GM21723 (cell line): ENCODE results near the gene C10orf105.

Experiments used
- ATAC-seq: cut with Tn5 transposase; IDR thresholded peaks from one replicate; pipeline ENCODE4 v1.9.1; 2021; ENCODE audit warnings: mild to moderate bottlenecking, moderate library complexity; ENCODE audit not compliant: unreplicated experiment

Gene C10orf105

DNA sequence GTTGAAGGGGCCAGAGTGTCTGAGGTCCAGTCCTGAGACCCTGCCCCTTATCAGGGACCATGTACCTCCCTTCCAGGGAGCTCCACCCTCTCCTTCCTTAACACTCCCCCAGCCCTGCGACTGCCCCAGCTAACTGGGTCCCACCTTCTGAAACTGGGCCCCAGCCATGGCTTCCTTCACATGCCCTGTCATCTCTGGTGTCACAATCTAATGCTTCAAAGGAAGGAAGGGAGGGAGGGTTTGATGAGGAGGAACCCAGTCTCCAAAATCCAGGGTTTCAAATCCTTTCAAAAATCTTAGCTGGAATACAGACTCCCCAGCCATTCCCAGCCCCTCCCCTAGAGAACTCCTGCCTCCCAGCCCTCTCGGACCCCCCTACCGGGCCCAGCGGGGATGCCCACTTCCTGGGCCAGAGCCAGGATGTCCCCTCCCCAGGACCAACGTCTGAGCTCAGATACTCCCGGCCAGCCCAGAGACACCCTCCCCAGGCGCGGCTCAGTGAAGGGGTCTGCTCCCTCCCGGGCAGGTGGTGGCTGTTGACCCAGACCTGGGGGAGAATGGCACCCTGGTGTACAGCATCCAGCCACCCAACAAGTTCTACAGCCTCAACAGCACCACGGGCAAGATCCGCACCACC lies 18.0 kb downstream of the C10orf105 start:
- no peak for ATAC-seq

DNA sequence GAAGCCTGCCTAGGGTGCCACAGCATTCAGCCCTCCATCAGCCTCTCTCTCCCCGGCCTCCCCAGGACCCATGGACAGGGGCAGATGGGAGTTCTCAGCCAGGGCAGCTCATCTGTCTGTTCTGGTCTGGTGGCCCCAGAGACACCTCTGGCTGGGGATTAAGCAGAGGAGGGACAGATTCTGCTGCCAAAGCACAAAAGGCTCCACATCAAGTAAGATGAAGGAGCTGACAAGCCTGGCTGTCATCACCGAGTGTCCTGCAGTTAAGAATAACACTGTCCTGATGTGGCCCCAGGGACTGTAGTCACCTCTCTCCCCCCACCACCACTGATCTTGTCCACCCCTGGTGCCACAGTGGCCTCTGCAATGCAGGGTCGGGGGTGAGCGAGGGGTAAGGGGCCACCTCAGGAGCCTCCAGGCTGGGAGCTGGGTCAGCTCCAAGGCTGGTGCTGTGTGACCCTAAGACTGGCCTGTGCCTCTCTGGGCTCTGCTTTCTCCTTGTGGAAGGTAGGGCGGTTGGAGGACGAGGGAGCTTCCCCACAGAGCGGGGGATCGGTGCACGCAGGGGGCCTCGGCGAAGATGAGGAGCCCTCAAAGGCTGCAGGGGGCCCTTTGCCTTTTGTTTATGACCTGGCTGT lies 18.7 kb downstream of the C10orf105 start:
- no peak for ATAC-seq

DNA sequence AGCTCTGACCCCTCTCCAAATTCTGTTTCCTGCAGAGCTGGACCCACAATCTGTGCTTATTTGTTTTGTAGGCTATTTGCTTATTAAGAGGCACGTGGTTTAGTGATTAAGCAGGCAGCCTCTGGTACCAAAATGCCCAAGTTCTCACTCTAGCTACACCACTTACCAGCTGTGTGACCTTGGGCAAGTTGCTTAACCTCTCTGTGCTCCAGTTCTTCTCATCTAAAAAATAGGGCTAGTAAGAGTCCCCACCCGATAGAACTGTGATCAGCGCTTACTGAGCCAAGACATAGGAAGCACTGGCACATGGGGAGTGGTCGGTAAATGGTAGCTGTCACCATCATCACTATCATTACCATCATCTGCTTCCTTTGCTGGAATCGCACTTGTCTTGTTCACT lies 20.8 kb downstream of the C10orf105 start:
- ATAC-seq, result no peak

DNA sequence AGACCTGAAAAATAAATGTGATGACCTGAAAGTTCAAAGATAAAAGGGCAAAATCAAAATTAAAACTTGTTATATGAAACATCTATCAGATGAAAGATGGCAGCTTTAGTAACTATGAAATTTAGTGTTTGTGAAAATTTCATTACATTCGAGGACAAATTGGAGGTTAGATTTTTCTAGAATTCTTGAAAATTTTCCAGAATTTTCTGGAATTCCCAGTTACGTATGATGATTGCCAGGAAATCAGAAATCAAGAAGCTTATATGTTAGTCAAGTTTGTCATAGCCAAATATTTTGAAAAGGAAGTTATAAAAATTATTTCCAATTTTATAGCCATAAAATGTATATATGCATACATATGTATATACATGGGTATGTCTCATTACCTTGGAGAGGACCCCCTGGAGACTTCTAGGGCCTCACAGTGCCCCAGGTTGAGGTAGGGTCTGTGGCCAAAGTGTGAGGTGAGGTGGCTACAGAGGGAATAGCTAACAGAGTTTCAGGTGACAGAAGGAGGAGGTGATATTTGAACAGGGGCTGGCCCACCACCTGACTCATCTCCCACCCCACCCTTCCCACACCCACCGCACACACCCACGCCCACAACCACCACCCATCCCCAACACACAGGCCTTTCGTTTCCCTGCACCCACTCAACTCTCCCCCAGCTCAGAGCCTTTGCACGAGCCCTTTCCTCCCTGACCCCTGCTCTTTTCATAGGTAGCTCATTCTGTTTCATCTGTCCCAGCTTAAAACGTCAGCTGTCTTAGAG lies 21.5 kb downstream of the C10orf105 start:
- ATAC-seq, result no peak

DNA sequence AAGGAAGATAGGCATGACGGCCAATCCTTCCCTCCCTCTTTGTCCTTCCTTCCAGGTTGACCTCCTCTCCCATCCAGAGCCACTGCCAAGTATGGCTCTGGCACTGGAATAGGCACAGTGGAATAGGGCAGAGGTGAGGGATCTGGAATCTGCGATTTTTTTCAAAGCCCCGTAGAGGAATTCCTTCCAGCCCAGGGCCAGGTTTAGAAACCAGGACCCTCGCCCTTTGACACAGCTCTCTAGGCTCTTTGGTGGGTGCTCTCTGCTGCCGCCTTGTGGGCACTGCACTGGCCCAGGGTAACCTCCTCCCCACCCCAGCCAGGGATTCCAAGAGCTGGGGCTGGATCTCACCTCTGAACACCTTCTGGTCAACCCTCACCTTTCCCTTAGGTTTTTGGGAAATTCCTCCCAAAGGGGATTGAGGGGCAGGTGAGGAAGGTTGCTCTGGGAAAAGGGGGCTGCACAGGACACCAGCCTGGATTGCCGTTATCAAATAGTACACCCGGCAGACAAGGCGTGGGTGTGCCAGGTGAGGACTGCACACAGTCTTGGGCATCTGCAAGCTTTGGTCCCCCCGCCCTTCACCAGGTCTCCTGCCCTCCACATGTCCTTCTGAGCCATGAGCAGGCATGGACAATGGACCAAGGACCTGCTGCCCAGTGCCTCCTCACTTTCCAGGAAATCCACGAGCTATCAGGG lies 22.8 kb downstream of the C10orf105 start:
- no peak for ATAC-seq

DNA sequence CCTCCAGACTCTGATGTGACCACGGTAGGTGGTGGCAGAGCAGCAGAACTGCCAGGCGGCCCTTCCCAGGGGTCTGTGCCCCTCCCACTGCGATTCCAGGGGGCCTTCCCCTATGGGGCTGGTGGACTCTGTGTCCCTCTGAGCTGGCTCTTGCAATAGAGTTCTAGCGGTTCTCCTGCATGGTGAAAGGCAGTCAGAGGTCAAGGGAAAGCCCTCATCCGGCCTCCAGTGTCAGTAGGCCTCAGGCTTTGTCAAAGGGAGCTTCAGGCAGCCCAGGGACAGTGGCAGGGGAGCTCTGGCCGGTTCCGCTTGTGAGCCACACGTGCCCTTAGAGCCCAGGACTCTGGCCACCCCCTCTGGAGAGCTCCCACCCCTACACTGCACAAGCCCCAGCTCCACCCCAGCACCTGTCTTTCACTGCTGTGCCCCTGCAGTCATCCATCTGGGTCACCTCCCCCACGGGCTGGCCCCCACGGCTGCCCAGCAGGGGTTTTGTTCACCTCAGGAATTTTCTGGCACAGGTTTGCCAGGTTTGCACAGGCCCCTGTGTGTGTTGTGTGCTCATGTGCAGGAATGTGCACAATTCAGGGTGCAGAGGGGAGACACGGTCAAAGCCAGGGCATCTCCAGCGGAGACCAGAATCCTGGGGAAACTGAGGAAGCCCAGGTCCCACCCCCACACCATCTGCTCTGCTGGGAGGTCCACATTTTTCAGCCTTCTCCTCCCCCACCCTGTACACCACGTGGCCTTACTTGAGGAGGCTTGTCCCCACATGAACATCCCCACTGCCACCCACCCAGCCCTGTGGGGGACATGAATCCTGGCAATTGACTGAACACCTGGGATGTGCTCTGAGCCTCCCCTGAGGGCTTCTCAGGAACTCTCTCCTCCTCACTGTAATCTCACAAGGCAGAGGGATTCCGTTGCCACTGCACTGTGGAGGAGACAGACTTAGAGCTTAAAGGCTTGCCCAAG lies 23.8 kb downstream of the C10orf105 start:
- ATAC-seq, result no peak

DNA sequence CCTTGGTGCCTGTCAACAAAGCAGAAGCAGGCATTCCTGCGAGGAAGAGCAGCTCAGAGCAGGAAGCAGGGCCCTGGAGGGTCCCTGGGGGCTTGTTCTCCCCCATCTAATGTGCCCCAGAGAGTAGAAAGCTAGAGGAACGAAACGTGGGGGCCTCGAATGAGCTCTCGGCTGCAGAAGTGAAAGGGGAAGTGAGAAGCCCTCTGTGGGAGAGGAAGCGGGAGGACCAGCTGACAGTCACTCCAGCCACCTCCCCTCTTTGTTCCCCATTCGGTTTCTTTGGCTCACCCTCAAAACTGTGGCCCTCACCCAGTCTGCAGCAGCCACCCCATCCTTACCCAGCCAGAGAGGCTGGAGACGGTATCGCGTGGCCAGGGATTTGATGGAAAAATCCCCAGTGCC lies 25.0 kb downstream of the C10orf105 start:
- ATAC-seq, result peak; percentile 89

DNA sequence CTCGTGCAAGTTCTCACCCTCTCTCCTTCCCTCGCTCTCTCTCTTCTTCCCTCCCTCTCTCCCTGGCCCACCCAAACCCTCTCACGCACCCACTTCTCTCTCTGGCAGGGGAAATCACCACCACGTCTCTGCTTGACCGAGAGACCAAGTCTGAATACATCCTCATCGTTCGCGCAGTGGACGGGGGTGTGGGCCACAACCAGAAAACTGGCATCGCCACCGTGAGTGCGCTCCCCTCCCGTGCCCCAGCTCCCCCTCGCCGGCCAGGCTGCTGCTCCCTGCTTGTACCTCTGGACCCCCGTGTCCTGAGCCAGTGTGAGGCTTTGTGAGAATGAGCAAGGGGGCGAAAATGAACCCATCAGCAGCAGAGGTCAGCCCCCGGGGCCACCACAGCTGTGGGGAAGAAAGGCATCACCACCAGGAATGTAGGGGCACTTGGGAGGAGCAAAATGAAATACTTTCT lies 25.5 kb downstream of the C10orf105 start:
- ATAC-seq, result no peak

DNA sequence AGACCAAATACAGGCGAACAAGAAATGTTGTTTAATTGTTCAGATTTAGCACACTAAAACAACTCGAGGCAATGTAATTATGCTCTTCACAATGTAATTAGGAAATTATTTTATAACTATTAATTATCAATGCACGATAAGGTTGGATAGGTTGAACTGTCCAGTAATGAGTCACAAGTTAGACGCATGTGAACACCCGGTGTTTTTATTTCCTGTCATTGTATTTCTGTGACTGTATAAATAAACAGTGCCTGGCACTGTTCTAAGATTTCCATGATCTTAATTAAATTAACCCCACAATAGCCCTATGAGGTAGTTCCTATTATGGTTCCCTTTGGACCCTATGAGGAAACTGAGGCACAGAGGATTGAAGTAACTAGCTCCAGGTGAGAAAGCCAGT lies 26.2 kb downstream of the C10orf105 start:
- no peak for ATAC-seq

DNA sequence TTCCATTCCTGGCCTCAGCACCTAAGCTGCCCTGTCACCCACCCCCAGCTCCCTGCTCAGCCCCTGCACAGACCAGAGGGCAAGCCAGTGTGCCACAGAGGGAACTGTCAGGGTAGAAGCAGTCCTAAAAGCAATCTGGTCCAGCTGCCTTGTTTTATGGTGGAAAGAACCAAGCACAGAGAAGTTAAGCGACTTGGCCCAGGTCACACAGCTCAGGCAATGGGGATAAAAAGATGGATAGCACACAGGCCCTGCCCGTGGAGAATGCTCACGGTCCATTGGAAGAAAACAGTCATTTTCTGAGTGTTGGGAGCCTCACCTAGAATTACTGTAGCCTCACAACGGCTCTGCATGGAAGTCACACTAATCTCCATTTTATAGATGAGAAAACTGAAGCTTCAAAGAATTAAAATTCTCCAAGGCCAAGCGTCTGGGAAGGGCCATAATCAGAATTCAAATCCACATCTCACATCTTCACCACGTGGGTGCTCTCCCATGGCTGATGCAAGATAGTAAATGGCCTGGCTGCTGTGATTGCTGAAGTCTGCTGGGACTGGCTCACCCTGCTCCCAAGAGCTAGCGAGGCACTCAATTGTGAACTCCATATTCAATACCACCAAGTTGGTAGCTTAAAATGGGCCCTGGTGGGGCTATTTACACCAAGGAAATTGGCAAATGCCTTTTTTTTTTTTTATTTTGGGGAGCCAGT lies 26.8 kb downstream of the C10orf105 start:
- ATAC-seq, result no peak

DNA sequence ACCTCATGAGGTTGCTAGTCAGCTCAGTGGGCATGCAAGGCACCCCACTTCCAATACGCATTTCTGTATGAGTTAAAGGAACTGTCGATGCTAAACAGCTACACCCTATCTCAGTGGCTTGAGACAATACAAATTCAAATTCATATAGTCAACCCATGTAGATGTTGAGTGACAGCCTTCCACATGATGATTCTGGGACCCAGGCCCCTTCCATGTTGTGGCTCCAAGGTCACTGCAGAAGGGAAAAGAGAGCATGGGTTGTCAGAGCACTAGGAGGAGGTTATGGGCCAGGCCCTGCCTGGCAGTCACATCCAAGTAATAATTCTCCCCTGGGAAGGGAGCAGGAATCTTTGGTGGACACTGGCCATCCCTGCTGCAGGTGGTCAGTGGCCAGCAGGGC lies 28.2 kb downstream of the C10orf105 start:
- ATAC-seq, result no peak

DNA sequence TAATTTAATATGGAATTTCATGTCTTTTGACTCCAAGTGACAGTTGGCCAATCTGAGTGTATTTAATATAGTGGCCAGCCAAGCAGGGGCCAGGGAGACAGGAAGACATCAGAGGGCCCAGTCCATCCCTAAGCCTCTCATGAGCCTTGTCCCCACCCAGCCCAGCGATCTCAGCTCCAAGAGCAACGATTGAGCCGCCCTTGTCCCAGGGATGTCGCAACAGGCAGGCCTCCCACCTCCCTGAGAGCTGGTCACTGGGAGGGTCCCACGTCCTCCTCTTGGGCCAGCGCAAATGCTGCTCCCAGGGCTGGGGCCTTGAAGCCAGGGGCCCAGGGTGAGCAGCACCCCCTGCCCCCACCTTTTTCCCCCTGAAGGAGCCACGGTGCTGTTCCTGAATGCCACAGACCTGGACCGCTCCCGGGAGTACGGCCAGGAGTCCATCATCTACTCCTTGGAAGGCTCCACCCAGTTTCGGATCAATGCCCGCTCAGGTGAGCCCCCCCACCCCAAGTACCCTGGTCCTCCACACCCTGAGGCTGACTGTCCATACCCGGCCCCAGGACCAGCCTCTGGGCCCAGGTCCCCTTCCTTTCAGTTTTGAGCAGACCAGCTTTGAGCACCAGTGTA lies 29.4 kb downstream of the C10orf105 start:
- ATAC-seq, result no peak

DNA sequence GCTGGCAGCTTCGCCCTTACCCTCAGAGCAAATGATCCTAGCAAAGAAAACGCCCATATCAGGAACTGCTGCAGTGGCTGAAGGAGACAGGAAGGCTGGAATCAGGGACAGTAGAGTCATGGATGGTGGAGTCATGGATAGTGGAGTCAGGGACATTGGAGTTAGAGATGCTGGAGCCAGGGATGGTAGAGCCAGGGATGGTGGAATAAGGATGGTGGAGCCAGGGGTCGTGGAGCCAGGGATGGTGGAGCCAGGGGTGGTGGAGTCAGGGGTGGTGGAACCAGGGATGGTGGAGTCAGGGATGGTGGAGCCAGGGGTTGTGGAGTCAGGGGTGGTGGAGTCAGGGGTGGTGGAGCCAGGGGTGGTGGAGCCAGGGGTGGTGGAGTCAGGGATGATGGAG lies 31.3 kb downstream of the C10orf105 start:
- ATAC-seq, result no peak

DNA sequence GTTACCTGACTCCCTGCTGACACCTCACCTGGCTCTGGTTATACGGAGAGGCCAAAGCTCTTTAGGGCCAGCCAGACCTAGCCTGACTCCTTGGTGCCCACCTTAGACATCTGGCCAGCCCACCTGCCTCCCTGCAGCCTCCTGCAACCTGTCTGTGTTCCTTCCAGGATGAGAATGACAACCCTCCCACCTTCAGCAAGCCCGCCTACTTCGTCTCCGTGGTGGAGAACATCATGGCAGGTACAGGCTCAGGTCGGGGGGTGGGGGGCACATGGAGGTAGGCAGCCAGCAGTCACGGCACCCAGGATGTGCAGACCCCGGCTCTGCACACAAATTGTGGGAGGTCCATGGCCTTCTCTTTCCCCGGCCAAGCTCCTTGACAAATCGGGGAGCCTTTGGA lies 32.1 kb downstream of the C10orf105 start:
- ATAC-seq, result no peak

DNA sequence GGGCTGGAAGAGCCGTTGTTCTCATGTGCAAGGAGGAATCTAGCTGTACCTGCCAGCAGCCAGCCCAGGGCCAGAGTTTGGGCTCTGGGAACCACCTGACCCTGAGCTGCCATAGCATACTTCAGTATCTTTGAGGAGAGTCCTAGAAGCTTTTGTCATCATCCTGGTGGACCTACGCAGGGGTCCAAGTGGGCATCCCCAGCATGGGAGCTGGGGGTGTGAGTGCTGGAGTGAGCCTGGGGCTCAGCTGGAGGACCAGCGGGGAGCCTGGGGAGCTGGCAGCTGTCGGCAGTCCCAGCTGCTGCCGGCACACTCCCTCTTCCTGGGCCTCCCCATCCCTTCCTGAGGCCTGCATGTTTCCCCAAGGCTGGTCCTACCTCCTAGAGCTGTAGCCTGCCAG lies 32.5 kb downstream of the C10orf105 start:
- ATAC-seq, result no peak

DNA sequence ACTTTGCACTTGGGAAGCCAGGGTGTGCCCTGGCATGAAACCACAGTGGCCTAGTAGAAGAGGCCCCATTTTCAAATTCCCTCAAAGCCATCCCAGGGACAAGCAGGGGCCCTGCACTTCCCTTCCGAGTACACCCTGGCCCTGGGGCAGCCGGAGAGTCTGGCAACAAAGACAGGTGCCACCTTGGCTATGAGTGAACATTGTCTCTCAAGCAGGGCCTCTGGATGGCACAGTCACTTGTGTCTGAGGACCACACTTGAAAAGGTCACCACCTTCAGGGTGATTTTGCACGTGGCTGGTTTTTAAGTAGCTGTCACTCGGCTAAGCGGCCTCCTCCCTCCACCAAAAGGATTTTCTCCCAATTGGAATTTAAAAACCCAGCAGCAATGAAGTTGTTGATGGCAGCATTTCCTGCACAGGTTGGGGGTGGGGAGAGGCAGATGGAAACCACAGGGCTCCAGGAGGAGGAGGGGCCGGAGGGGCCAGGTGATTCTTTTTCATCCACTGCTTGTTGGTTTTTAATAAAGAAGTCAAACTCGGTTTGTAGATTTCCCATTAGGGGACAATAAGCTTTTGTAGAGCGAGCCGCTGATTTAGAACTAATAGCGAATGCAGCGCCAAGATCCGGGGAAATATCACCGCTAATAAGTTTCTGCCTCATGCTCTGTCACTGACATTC lies 33.9 kb downstream of the C10orf105 start:
- no peak for ATAC-seq

DNA sequence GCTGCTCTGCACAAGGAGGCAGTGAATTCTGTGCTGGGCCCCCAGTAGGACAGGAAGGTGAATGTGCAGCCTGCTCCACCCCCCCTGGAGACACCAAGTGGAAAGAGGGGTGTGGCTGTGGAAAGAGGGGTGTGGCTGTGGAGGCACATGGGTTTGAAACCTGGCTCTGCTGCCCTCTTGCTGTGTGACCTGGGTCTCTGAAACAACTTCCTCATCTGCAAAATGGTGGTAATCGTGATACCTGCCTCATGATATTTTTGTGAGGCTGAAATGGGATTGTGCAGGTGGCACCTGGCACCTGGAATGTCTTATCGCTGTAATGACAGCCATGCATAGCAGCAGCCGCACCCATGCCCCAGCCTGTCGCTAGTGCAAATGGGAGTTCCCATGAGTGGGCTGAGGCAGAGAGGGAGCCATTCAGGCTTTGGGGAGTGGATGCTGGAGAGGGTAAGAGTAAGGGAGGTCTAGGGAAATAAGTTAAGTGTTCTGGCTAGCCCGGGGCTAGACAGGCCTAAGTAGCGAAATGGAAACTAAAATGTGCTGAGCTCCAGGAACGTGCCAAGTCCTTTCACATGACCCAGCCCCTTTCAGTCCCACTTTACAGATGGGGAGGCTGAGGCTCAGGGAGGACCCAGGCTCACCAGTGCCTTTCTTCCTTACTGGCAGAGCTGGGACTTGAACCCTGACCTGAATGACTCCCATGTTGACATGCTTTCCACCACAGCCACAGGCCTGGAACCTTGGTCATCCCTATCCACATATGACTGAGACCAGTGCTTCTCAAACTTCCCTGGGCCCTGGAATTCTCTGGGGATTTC lies 35.0 kb downstream of the C10orf105 start:
- no peak for ATAC-seq

DNA sequence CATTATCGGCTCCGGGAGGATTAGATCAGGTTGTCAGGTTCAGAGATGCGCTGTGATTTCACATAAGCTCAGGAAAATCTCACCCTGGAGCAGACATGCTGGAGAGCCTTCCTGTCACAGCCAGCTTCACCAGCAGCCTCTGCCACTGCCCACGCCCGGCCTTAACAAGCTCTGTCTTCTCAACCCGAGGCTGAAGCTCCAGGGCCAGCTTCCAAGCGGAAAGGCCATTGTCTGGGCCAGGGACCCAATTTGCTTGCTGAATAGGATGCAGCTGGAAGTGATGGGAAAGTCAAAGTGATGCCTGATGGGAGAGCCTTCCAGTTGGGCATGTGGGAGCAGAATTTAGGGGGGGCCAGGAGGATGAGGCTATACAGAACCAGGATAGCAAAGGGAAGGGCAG lies 36.3 kb downstream of the C10orf105 start:
- ATAC-seq, result no peak
